DMS114 treated with DMSO at 0.1 percent for 48 hours (cell line): ENCODE data around the gene ANKS1B.
A peak's percentile ranks its signal among the peaks of the same experiment; 100 is the strongest.

Experiments
- DNase-seq: peaks from one replicate; lab custom pipeline; 2025; ENCODE audit not compliant: unreplicated experiment; lab: John Stamatoyannopoulos, UW

The ANKS1B gene

DNA sequence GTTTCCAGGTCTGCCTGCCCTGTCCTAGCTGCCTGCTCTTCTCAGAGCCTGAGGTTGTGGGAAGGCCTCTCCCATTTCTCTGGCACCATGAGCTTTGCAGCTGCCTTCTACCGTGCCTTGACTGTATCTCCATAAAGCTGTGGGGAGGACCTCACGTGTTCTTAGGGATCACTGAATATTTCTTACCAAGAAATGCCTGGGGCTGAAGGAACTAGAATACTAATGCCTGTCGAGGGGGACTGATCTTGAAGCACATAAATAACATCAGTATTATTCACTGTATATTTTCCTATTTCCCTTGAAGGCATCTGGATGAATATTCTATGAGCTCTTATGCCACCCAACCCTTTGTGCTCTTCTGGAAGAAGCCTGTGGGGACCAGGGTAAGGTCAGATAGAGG is 1236.3 kb downstream of the ANKS1B start:
- DNase-seq: no peak

DNA sequence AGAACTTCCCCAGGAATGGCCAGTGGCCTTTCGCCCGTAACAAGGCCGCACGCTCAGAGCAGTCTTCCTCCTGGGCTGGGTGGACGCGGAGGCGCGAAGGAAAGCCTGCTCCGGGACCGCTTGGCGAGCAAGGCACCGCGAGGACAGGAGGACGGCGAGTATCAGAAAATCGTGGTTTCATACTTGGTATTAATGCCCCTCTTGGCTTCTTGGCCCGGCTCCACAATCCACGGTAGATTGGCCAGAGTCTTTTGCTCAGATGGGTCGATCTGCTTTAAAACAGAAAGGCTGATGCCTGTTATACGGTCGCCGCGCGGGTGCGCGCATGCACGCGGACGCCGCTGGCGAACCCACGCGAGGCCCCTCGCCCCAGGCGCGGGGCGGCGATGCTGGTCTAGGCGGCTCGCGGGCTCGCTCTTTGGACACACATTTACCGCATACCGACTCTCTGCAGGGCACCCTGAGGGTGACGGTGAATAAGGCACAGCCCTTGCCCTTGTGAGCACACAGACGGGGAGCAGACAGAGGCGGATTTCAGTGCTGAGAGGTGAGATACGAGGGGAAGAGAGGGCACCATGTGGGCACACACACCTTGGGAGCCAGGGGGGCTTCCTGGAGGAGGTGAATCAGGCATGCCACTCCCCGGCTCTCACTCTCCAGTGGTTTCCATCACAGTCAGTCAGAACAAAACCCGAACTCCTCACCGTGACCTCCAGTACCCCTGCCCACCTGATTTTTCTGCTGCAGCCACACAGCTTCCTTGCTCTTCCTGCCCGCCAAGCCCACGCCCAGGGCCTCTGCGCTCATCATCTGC is 1239.0 kb downstream of the ANKS1B start:
- DNase-seq: peak; percentile 19

DNA sequence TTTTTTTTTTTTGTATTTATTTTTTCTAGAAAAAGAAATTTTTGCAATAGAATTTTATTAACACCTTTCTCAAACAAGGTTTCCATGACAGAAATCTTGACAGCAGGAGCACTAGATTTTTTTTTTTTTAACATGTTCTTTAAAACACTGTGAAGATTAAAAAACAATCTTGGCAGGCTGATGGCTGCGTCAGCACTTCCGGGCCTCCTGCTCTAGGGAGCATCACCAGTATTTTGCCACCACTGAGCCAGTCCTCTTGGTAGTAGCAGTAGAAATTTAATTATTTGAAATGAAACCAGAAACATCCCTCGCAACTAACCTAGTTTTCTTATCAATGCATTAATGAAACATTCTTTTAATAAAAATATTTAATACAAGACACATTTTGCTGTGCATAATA is 1240.1 kb downstream of the ANKS1B start:
- DNase-seq: no peak

DNA sequence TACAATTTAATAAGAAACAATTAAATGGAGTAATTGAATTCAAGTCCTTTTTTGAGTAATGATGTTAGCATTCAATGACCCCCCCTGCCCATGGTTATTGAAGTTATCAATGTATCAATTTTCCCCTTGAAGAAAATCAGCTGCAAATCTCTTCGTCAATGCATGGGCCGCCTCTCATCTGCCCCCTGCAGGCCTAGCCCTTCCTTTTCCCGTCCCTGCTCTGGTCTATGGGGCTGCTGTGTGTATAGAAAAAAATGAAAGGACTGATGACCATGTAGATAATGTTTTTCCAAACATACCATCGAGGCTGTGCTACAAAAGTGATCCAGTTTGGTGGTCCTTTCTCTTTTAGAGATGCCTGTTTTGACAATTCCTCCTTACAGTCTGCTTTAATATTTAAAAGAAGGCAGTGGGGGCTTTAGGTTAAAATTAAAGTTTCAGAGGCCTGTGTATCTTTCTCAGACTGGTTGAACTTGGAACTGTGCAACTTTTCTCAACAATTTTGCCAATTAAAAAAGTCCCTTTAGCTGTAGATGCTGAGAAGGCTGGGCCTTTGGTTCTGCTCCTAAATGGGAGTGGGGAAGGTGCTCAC is 1241.3 kb downstream of the ANKS1B start:
- peak; percentile 20 for DNase-seq

DNA sequence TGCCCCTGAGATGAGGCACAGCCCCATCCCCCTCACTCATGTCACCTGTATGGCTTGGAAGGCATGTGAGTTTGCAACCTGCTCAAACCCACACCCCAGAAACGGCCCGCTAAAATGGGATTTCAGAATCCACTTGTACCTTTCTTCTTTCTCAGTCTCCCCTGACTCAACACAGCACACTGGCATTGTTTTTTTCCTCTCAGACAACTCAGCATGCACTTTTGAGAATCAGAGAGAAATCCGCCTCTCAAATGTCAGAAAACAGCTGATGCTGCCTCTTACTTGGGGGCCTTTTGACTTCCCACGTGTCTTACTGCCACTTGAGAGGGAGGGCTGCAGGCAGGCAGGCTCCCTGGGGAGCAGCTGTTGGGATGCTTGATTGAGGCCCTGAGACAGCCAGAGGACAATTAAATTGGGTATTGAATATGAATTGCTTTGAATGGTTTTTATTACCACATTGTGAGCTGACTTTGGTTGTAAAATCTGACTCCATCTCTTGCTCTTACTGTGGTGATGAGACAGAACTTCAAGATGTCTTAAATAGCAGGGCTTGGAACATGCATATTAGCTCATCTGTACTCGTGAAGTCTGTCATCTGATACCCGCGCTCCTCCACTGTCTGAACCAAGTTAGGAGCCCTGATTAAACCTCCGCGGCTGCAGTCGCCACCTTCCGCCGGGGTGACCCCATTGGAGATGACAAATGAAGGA is 1243.0 kb downstream of the ANKS1B start:
- no peak for DNase-seq

DNA sequence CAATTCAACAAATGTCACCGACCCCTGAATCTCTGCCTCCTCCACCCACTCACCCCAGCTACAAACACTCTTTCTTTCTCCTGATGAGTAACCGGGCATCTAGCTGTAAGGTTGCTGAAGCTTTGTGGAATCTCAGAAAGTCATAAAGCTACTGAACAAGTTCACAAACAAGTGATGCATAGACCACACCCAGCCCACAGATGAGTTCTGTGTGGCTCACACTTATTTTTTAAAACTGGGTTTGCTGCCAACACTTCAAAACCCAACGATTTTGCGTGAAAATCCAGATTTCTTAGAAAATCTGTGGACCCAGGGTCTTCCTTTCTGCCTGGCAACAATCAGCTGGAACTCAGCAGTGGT is 1243.6 kb downstream of the ANKS1B start:
- DNase-seq: no peak

DNA sequence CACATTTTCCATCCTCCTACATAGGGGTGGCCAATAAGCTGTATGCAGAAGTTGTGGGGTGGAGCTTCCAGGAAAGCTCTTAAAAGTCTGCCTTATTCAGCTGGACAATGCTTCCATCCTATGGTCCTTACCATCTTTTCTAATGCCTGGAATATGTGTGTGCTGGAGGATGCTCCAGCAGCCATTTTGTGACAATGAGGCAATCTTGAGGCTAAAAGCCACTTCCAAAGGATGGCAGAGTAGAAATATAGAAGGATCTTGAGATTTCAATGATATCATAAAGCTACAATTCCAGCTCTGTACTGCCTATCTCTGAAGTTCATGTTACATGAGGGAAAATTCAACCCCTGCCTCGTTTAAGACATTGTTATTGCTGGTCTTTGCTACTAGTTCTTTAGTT is 1244.0 kb downstream of the ANKS1B start:
- DNase-seq: no peak

DNA sequence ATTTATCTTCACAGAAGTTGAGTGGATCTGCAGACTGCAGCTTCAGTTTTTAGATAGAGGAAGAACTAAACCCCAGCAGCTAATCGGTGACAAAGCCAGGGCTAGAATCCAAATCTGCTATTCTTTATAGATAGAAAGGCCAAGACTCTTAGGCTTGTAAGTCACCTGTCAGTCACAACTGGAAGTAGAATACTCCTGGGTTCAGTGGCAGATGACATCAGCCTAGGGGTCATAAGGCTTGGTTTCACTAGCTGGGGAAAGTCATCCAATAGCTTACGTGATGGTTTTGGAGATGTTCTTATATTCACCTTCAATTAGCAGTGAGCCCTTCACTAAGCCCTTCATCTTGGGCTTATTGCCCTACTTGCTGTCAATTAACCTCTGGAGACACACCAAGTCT is 1246.2 kb downstream of the ANKS1B start:
- DNase-seq: no peak

DNA sequence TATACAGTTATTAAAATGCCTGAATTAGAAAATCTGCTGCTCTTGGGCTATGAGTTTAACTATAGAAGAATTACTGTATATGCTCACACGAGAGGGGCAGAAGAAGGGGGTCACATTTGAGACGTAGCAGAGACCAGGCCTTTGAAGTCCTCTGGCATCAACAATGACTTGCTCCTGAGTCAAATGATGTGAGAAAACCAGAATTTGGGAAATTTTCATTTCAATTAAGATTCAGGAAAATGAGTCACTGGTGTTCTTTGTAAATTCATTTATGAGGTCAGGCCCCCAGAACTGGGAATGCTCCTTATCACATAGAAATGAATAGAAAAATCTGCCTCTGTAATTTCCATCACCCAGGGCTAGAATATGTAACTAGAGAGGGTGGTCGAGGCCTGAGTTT is 1246.7 kb downstream of the ANKS1B start:
- DNase-seq: no peak

DNA sequence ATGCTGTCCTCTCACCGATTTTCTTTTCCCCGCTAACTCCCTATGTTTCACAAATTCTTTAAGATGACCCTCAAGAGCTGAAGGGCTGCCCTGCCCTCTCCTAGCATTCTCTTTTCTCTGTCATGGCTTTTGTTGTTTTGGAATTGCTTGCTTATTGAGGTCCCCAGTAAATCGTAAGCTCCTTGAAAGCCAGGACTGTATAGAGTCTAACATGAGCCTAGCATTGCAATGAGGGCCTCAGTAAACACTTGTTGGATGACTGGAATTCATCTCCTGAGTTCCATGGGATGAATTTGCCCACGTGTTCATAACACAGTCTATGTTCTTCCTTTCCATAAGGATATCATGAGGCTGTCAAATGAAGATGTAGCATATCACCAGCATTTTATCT is 1247.4 kb downstream of the ANKS1B start:
- no peak for DNase-seq

DNA sequence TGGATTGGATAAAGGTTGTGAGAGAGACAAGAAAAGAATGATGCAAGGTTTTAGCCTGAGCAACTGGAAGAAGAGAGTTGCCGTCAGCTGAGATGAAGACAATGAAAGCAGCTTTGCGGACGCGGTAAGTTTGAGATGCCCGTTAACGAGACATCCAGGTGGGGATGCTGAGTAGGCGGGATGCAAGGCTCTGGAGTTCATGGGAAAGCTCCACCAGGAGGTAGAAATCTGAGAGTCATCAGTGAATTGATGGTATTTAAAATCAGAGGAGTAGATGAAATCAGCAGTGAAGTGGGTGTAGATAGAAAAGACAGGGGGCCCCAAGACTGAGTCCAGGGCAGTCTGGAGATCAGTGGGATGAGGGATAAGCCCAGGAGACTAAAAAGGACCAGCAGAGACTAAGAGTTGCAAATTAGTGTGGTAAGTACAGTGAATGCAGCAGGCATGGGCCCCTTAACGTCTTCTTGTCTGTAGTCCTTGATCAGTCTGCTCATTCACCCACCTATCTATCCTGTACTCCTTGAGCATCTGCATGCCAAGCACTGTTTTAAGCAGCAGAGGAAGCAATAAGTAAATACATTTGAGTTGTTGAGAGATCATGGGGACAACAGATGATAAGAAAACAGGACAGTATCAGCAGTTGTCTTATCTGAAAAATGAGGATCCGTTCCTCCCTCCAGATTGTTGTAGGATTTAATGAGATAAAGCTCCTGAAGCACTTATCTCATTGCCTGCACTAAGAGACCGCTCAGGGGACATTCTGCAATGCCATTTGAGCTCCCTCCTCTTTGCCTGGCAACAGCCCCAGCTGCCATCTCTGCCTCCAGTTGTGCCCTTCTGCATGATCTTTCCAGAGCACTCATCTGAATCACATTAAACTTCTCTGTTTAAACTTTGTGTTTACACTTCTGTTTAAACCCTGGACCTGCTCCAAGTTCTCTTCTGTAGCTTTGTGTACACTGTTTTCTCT is 1248.1 kb downstream of the ANKS1B start:
- no peak for DNase-seq

DNA sequence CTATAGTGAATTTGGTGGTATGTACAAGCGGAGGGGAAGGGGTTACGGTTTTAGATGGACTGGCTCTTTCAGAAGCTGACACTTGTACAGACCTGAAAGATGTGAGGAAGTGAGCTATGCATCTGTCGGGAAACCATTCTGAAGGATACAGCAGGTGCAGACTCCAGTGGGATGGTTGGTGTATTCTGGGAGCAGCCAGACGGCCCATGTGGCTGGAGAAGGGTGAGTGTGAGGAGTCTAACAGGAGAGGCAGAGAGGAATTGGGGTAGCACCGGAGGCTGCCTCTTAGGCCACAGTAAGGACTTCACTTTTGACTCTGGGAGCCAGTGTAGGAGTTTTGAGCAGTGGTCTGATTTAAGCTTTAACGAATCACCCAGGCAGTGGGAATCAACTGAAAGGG is 1248.9 kb downstream of the ANKS1B start:
- no peak for DNase-seq

DNA sequence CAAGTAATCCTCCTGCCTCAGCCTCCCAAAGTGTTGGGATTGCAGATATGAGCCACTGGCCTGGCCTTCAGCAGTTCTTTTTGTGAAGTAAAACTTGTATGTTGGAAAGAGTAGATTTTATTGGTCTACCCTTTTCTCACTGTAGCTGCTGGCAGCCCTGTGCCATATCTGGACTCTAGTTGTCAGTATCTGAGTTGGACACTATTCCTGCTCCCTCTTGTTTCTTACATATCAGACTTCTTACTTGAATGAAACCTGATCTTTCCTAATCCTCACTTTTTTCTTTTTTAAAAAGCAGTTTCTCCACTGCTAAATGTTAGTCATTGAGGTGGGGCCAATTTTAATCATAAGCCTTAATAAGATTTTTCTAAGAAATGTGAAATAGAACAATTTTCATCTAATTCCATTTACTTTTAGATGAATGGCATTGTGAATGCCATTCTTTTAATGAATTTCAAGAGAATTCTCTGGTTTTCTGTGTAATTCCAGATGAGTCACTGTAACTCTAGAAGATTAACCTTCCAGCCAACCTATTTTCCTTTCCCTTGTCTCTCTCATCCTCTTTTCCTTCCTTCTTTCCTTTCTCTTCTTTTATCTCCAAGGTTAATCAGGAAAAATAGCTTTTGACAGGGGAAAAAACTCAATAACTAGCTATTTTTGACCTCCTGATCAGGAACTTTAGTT is 1250.9 kb downstream of the ANKS1B start:
- no peak for DNase-seq

DNA sequence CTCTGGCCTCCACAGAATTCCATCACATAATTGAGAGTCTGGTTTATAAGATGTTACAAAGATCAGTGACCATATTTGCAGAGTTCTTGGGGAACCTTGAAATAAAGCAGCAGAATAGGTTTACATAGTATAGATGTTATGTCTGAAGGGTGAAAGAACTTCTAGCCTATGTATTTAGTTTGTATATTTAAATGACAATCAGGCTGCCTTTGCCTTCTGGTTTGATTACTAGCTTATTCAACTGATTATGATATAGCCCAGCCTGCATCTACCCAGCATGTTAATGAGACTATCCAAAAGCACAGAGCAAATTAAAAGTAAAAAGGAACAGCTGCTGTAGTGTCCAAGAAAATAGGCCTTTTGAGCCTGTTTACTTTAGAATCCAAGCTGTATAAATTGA is 1254.3 kb downstream of the ANKS1B start:
- no peak for DNase-seq

DNA sequence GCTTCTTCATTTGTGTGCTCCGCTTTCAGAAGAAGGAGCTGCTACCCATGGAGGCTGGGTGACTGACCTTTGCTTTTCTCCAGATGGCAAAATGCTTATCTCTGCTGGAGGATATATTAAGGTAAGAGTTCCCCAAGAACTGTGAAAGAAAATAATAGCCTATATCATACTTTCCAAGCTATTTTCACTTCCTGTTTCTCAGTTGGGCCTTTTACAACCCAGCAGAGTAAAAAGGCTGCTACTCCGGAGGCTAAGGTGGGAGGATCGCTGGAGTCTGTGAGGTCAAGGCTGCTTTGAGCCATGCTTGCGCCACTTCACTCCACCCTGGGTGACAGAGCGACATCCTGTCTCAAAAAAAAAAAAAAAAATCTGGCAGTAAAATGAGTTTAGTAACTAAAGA is 1257.5 kb downstream of the ANKS1B start:
- DNase-seq: no peak

DNA sequence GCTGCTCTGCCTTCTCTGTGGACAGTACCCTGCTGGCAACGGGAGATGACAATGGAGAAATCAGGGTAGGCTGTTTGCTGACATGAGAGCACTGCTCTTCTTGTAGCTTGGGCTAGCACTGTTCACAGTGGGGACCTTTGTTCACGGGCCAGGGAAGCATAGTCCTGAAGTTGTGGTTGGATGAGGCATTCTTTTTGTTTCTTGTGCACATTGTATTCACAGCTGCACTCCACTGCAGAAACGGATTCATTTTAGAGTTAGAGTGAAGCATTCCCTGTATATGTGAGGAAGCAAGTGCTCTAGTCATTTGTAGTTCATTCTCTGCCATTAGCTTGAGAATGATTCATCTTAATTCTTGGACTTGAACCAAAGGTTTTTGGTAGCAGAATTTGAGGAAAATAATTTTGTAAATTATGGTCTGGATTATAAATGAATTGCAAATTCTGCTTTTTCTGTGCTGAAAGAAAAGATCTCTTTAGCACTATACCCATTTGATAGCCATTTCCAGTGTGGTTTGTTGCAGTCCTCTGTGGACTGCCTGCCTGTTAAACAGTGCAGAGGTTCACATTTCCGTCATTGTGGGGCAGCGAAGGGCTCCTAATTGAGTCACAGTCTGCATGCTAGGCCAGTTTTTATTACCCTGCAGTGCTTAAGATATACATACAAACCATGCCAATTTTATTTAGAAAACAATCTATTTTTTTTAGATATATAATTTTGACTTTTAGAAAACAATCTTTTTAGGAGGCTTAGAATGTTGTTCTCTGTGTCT is 1259.1 kb downstream of the ANKS1B start:
- peak; percentile 39 for DNase-seq

DNA sequence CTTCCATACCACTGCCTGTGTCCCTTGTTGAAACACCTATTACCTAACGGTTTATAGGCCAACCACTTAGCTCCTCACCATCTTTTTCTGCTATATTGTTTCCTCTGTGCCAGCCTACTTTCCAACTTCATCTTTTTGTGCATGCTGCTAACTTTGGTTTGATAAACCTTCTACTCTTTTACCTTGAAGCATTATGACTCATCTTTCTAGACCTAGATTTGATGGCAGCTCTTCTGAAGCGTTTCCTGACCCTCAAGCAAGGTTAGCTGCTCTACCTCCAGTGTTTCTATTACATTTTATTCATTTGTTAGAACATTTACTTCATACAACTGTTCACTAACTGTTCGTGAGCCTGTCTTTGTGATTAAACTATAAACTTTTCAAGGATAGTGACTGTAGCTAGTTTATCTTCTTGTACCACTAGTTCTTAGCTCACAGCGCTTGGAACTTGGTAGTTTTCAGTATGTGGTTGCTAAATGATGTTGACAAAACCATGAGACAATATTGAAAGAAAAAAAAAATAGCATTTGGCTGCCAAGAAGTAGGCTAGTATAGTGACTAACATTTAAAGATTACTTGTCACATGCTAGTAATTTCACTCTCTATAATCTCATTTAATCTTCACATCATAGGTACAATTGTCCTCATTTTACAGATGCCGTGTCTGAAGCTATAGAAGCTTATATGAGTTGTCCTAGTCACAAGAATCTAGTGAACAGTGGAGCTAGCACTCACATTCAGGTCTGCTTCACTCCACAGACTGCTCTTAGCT is 1260.2 kb downstream of the ANKS1B start:
- no peak for DNase-seq

DNA sequence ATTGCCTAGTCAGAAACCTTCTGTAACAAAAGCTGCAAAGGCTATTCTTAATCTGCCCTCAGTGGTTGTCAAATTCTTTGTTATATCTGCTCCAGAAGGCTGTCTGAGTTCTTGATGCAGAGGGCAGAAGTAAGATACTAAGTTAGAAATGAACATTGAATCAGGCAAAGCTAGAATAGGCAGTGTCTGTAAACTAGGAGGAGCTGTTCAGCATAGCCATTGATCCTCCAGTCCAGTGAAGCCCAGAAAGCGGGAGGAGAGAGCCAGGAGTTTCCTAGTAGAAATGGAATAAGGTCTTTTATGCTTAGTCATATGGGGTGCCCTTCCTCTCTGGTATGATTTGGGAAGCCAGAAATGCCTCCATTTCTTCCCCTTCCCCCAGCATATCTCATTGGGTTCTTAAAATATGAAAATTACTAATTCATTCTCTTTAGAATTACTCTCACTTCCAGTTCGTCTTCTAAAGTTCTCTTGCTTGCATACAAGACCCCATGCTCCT is 1263.5 kb downstream of the ANKS1B start:
- no peak for DNase-seq
